HCT116 (cell line): Measurements from ENCODE around the gene IL17RB. TPM values are rescaled to one million over a fixed set of nuclear protein-coding genes. Genes with fewer than 3 reads are reported as not detected.

Experiments
- ATAC-seq: fragments of 200-7000 bp; cut with Tn5 transposase; 2 replicates; pipeline ENCODE4 v1.9.1; 2020; ENCODE audit warnings: mild to moderate bottlenecking, moderate library complexity
- BruUV-seq: library from RNA; stranded (reverse); fragments of 400-500 nt; replicated peaks from 2 replicates; lab custom pipeline; 2021; lab: Mats Ljungman, UMichigan
- CTCF ChIA-PET: fragments of 300-600 bp; sonication (Branson Sonifier 250); formaldehyde crosslinking; loops from one replicate; lab custom pipeline; 2021; ENCODE audit warnings: antibody characterized with exemption; lab: Charles Lee
- POLR2A ChIA-PET: fragments of 300-600, 350-600 bp; sonication (Branson Sonifier 250); formaldehyde crosslinking; loops from one replicate; lab custom pipeline; 2021; ENCODE audit warnings: antibody characterized with exemption; lab: Charles Lee
- RAD21 ChIA-PET, 2 experiments: fragments of 300-600 bp; sonication (Branson Sonifier 250); formaldehyde crosslinking; loops; one replicate each; lab custom pipeline; 2023; ENCODE audit warnings: low total read pairs in 2 of 2; ENCODE audit not compliant: uncharacterized antibody in 2 of 2, unreplicated experiment in 2 of 2, low non-redundant PET in 1 of 2; lab: Charles Lee
- DNase-seq: peaks from one replicate; pipeline ENCODE4 v3.0.0-alpha.2; 2010; ENCODE audit warnings: low read depth, low spot score
- H2AFZ ChIP-seq: fragments of 200-600 bp; shearing (Covaris generic), sonication (generic); 2 replicates; pipeline ENCODE4 v1.6.1; 2017; ENCODE audit warnings: low read depth, mixed run types, mixed read lengths, antibody characterized with exemption, low read length; ENCODE audit not compliant: poor library complexity, severe bottlenecking
- H3K27ac ChIP-seq: 2 replicates; pipeline ENCODE4 v1.5.1; 2012; ENCODE audit warnings: low read depth, low read length
- H3K27me3 ChIP-seq: fragments of 200-600 bp; sonication (generic); 2 replicates; pipeline ENCODE4 v1.6.1; 2016; ENCODE audit warnings: mixed run types, low read length, mixed read lengths; ENCODE audit not compliant: insufficient read depth
- H3K36me3 ChIP-seq, 2 experiments: fragments of 200-500 bp in 1 of 2; fragments of 200-600 bp in 1 of 2; sonication (Bioruptor generic) in 1 of 2; sonication (generic) in 1 of 2; 2 replicates each; pipeline versions ENCODE4 v1.5.1 to v1.6.1; 2014 to 2016; ENCODE audit warnings: low read length in 2 of 2, inconsistent platforms in 1 of 2, mixed read lengths in 1 of 2, mixed run types in 1 of 2; ENCODE audit not compliant: insufficient read depth in 2 of 2, control insufficient read depth in 1 of 2
- H3K4me1 ChIP-seq, 2 experiments: fragments of 200-600 bp in 1 of 2; sonication (generic) in 1 of 2; 2 replicates each; pipeline versions ENCODE4 v1.5.1 to v1.6.1; 2012 to 2017; ENCODE audit warnings: low read length in 2 of 2, inconsistent platforms in 1 of 2, mild to moderate bottlenecking in 1 of 2, mixed read lengths in 1 of 2, mixed run types in 1 of 2, moderate library complexity in 1 of 2; ENCODE audit not compliant: insufficient read depth in 2 of 2, control insufficient read depth in 1 of 2
- H3K4me2 ChIP-seq: fragments of 200-600 bp; sonication (generic); 2 replicates; pipeline ENCODE4 v1.6.1; 2017; ENCODE audit warnings: mixed run types, low read length, mixed read lengths
- H3K4me3 ChIP-seq, 2 experiments: fragments of 200-600 bp in 1 of 2; sonication (generic) in 1 of 2; replicated peaks in 1 of 2; 2 replicates each; pipeline ENCODE4 v1.5.1; 2011 to 2016; ENCODE audit warnings: low read length in 2 of 2, control low read depth in 1 of 2, low read depth in 1 of 2, mild to moderate bottlenecking in 1 of 2, mixed read lengths in 1 of 2, mixed run types in 1 of 2
- H3K79me2 ChIP-seq: fragments of 200-600 bp; sonication (generic); 2 replicates; pipeline ENCODE4 v1.6.1; 2017; ENCODE audit warnings: mild to moderate bottlenecking, mixed run types, low read length, moderate library complexity, mixed read lengths; ENCODE audit not compliant: insufficient read depth
- H3K9ac ChIP-seq: fragments of 200-600 bp; sonication (generic); 2 replicates; pipeline ENCODE4 v1.6.1; 2016; ENCODE audit warnings: low read length, mixed read lengths
- H3K9me2 ChIP-seq: fragments of 200-600 bp; sonication (generic), shearing (Covaris generic); 2 replicates; pipeline ENCODE4 v1.6.1; 2017; ENCODE audit warnings: mixed run types, mild to moderate bottlenecking, moderate library complexity; ENCODE audit not compliant: insufficient read depth
- H3K9me3 ChIP-seq, 2 experiments: fragments of 200-500 bp in 1 of 2; fragments of 200-600 bp in 1 of 2; sonication (Bioruptor generic) in 1 of 2; sonication (generic) in 1 of 2; 2 replicates each; pipeline ENCODE4 v1.6.1; 2014 to 2017; ENCODE audit warnings: low read length in 2 of 2, mixed read lengths in 2 of 2, inconsistent platforms in 1 of 2, low read depth in 1 of 2, mild to moderate bottlenecking in 1 of 2, mixed run types in 1 of 2, moderate library complexity in 1 of 2; ENCODE audit not compliant: control insufficient read depth in 1 of 2, insufficient read depth in 1 of 2
- H4K20me1 ChIP-seq: fragments of 200-600 bp; sonication (generic), shearing (Covaris generic); 2 replicates; pipeline ENCODE4 v1.6.1; 2017; ENCODE audit warnings: mixed run types, mild to moderate bottlenecking, moderate library complexity; ENCODE audit not compliant: insufficient read depth
- CBX3 ChIP-seq: IDR thresholded peaks from 2 replicates; pipeline ENCODE4 v1.6.1; 2012; ENCODE audit warnings: low read depth
- CEBPB ChIP-seq: IDR thresholded peaks from 2 replicates; pipeline ENCODE4 v1.6.1; 2012; ENCODE audit warnings: low read depth
- FOSL1 ChIP-seq: IDR thresholded peaks from 2 replicates; pipeline ENCODE4 v1.6.1; 2012; ENCODE audit warnings: low read depth
- SIN3A ChIP-seq: IDR thresholded peaks from 2 replicates; pipeline ENCODE4 v1.6.1; 2012; ENCODE audit warnings: low read depth
- SRF ChIP-seq: IDR thresholded peaks from 2 replicates; pipeline ENCODE4 v1.6.1; 2012; ENCODE audit warnings: low read depth
- TCF7L2 ChIP-seq: IDR thresholded peaks from 2 replicates; pipeline ENCODE4 v1.7.0; 2011; ENCODE audit warnings: borderline replicate concordance, inconsistent platforms; ENCODE audit not compliant: insufficient read depth, insufficient read length; ENCODE audit errors: extremely low read depth
- ZNF274 ChIP-seq: fragments of 200-500 bp; sonication (Bioruptor generic); IDR thresholded peaks from 2 replicates; pipeline ENCODE4 v1.6.1; 2014; ENCODE audit warnings: mild to moderate bottlenecking, low read depth, low read length, inconsistent platforms
- intact Hi-C: fragments of 100-400 bp; cut with micrococcal nuclease; formaldehyde crosslinking; loops from 2 replicates; pipeline ENCODE4 v1.10.0; 2022
- total RNA-seq: library from RNA; stranded (reverse); gene quantifications from one replicate; pipeline ENCODE4 v1.2.1, GENCODE V29; 2021; ENCODE audit not compliant: unreplicated experiment
- TF ChIP-seq, protein P1 (sequence below), 3 experiments: fragments of 200-600 bp in 1 of 3; sonication (generic) in 1 of 3; IDR thresholded peaks in 2 of 3; conservative IDR thresholded peaks in 1 of 3; 2 replicates each; pipeline ENCODE4 v1.5.1; 2012 to 2017; ENCODE audit warnings: low read depth in 2 of 3, low read length in 2 of 3, antibody characterized with exemption in 1 of 3, borderline replicate concordance in 1 of 3, control low read depth in 1 of 3, mild to moderate bottlenecking in 1 of 3, mixed read lengths in 1 of 3, mixed run types in 1 of 3, moderate library complexity in 1 of 3; ENCODE audit not compliant: insufficient read depth in 1 of 3
- TF ChIP-seq, protein P2 (sequence below): IDR thresholded peaks from 2 replicates; pipeline ENCODE4 v1.6.1; 2011; ENCODE audit warnings: mild to moderate bottlenecking, low read length, moderate library complexity; ENCODE audit not compliant: insufficient replicate concordance; ENCODE audit errors: extremely low read depth

The IL17RB gene
- total RNA-seq, 1 experiment from 2014 or later = 8.3 TPM

DNA sequence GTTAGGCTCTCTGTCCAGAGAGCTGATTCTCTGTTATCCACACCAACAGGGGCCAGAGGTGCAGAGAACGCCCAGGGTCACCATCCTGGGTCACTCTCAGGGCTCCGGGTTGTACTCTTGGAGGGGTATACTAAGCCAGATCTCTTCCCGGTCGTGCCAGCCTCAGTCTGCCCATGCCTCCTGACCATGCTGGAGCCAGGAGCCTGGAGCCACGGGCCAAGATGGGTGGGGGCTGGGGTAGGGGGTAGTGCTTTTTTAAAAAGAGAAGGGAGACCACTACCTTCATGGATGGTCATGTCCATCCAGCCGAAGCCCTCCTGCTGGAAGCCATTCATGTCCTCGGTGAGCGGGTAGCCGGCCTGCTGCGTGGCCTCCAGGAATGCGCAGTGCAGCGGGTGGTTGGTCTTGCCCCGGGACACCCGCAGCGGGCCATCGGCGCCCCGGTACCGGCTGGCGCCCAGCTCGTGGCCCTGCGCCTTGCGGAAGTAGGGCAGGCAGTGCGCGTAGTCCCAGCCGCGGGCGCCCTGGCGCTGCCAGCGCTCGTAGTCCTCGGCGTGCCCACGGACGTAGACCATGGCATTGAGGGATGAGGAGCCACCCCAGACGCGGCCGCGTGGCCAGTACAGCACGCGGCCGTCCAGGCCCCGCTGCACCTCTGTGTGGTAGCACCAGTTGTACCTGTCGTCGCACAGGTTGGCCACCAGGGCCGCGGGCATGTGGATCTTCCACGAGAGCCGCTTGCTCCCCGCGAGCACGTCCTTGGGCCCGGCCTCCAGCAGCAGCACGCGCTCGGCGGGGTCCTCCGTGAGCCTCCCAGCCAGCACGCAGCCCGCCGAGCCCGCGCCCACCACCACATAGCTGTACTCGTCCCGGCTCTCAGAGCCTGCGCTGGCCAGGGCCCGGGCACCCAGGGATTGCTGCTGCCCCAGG is 23.1 kb upstream of the IL17RB start:
- POLR2A ChIA-PET = no interaction called here
- H2AFZ ChIP-seq = no peak overlapping the region
- H3K4me2 ChIP-seq = no peak overlapping the region
- intact Hi-C loops = no loop called here
- H3K79me2 ChIP-seq = no peaks in the 10 kb centered on the region
- no peak overlapping the region for H3K9ac ChIP-seq
- no TSS peak for BruUV-seq
- CTCF ChIA-PET = no interaction called here
- no peaks in the 10 kb centered on the region for H3K27me3 ChIP-seq
- H3K4me1 ChIP-seq = no peaks in the 10 kb centered on the region
- H4K20me1 ChIP-seq = no peaks in the 10 kb centered on the region
- no peaks in the 10 kb centered on the region for H3K9me3 ChIP-seq
- ATAC-seq = peak; percentile 60; the same call in 1 of the 2 replicates
- no peak overlapping the region for H3K27ac ChIP-seq
- TF ChIP-seq SRF (no peak), CEBPB (no peak), FOSL1 (no peak), SIN3A (no peak), ZNF274 (no peak), CBX3 (no peak), TCF7L2 (no peak)
- TF ChIP-seq, protein P1, sequence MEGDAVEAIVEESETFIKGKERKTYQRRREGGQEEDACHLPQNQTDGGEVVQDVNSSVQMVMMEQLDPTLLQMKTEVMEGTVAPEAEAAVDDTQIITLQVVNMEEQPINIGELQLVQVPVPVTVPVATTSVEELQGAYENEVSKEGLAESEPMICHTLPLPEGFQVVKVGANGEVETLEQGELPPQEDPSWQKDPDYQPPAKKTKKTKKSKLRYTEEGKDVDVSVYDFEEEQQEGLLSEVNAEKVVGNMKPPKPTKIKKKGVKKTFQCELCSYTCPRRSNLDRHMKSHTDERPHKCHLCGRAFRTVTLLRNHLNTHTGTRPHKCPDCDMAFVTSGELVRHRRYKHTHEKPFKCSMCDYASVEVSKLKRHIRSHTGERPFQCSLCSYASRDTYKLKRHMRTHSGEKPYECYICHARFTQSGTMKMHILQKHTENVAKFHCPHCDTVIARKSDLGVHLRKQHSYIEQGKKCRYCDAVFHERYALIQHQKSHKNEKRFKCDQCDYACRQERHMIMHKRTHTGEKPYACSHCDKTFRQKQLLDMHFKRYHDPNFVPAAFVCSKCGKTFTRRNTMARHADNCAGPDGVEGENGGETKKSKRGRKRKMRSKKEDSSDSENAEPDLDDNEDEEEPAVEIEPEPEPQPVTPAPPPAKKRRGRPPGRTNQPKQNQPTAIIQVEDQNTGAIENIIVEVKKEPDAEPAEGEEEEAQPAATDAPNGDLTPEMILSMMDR (IDR thresholded peaks at IDR 0.05 in 2 of 3, conservative IDR thresholded peaks at IDR 0.05 in 1 of 3; ENCODE audit: borderline replicate concordance in 1 of 3, insufficient read depth in 1 of 3, low read depth in 2 of 3, low read length in 2 of 3) = no peak; a peak in 1 of 6 replicates
- TF ChIP-seq, protein P2, sequence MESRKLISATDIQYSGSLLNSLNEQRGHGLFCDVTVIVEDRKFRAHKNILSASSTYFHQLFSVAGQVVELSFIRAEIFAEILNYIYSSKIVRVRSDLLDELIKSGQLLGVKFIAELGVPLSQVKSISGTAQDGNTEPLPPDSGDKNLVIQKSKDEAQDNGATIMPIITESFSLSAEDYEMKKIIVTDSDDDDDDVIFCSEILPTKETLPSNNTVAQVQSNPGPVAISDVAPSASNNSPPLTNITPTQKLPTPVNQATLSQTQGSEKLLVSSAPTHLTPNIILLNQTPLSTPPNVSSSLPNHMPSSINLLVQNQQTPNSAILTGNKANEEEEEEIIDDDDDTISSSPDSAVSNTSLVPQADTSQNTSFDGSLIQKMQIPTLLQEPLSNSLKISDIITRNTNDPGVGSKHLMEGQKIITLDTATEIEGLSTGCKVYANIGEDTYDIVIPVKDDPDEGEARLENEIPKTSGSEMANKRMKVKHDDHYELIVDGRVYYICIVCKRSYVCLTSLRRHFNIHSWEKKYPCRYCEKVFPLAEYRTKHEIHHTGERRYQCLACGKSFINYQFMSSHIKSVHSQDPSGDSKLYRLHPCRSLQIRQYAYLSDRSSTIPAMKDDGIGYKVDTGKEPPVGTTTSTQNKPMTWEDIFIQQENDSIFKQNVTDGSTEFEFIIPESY = no peak
- RAD21 ChIA-PET = no interaction called here
- no peaks in the 10 kb centered on the region; a peak in 1 of 4 replicates for H3K36me3 ChIP-seq
- no peak overlapping the region for H3K4me3 ChIP-seq
- H3K9me2 ChIP-seq = no peaks in the 10 kb centered on the region
- DNase-seq = no peak
